ENCODE data around the gene OGFOD2. TPM values are rescaled to one million over a fixed set of nuclear protein-coding genes. Genes with fewer than 3 reads are reported as not detected.

The OGFOD2 gene
- total RNA-seq, 1 donor from 2014 or later = 19.5 TPM

- no peak overlapping the region for H3K4me3 ChIP-seq
- no peak for TF ChIP-seq CTCF (IDR thresholded peaks at IDR 0.05)
Observed at GRCh38 chr12:122966743-122967550, 8.1 kb upstream of the OGFOD2 start.

GRCh38 chr12:122968104-122968503 is 6.9 kb upstream of the OGFOD2 start:
- no peak overlapping the region for H3K27ac ChIP-seq
- no peak for DNase-seq
- no peak overlapping the region for H3K4me3 ChIP-seq
- no peaks in the 10 kb centered on the region for H3K27me3 ChIP-seq (ENCODE audit: low read depth)
- intact Hi-C loops (cut with DNase I) = no loop called here
- ATAC-seq = no peak
- TF ChIP-seq CTCF (IDR thresholded peaks at IDR 0.05) = no peak
- H3K36me3 ChIP-seq = no peaks in the 10 kb centered on the region
- no peaks in the 10 kb centered on the region for H3K9me3 ChIP-seq
- H3K4me1 ChIP-seq = peaks cover 29% of the 10 kb centered on the region

More at GRCh38 chr12:122966743-122967550, 8.1 kb upstream of the OGFOD2 start:
- no peak for ATAC-seq
- no peaks in the 10 kb centered on the region for H3K9me3 ChIP-seq
- intact Hi-C loops (cut with DNase I) = no loop called here
- DNase-seq = no peak
- peak overlapping the region; percentile 53 for H3K27ac ChIP-seq
- H3K4me1 ChIP-seq = peaks cover 33% of the 10 kb centered on the region
- no peaks in the 10 kb centered on the region for H3K36me3 ChIP-seq
- H3K27me3 ChIP-seq (ENCODE audit: low read depth) = no peaks in the 10 kb centered on the region

- no peaks in the 10 kb centered on the region for H3K36me3 ChIP-seq
- DNase-seq (no peak), ATAC-seq (no peak)
- H3K4me3 ChIP-seq = no peak overlapping the region
- intact Hi-C loops (cut with DNase I) = no loop called here
- H3K27ac ChIP-seq = no peak overlapping the region
- H3K27me3 ChIP-seq (ENCODE audit: low read depth) = no peaks in the 10 kb centered on the region
- peaks cover 23% of the 10 kb centered on the region for H3K4me1 ChIP-seq
- no peak for TF ChIP-seq CTCF (IDR thresholded peaks at IDR 0.05)
- H3K9me3 ChIP-seq = no peaks in the 10 kb centered on the region
Observed at GRCh38 chr12:122969676-122970075, 5.4 kb upstream of the OGFOD2 start.

- peak; percentile 97 for ATAC-seq
- H3K9me3 ChIP-seq = no peaks in the 10 kb centered on the region
- H3K4me3 ChIP-seq = peak overlapping the region; percentile 97
- peaks cover 40% of the 10 kb centered on the region for H3K4me1 ChIP-seq
- H3K36me3 ChIP-seq = peaks cover 13% of the 10 kb centered on the region
- no peak for TF ChIP-seq CTCF (IDR thresholded peaks at IDR 0.05)
- peak; percentile 98 for DNase-seq
- no peaks in the 10 kb centered on the region for H3K27me3 ChIP-seq (ENCODE audit: low read depth)
- intact Hi-C loops (cut with DNase I) = no loop called here
- H3K27ac ChIP-seq = peak overlapping the region; percentile 99
Observed at GRCh38 chr12:122974274-122974891, 661 bp upstream of the OGFOD2 start.

- ATAC-seq (no peak), DNase-seq (no peak)
- H3K4me1 ChIP-seq = peaks cover 48% of the 10 kb centered on the region
- no peaks in the 10 kb centered on the region for H3K27me3 ChIP-seq (ENCODE audit: low read depth)
- TF ChIP-seq CTCF (IDR thresholded peaks at IDR 0.05) = no peak
- H3K27ac ChIP-seq = peak overlapping the region; percentile 99
- no peaks in the 10 kb centered on the region for H3K9me3 ChIP-seq
- intact Hi-C loops (cut with DNase I) = no loop called here
- peak overlapping the region; percentile 97 for H3K4me3 ChIP-seq
- H3K36me3 ChIP-seq = peaks cover 13% of the 10 kb centered on the region
Observed at GRCh38 chr12:122975790-122976647, 975 bp downstream of the OGFOD2 start.
